Epidermal melanocyte (primary cell): ENCODE measurements around the gene CD300LG.
"Not testable (repeated sequence)": the region's sequence is repeated elsewhere in the genome, so short reads cannot be mapped to it uniquely, and the experiment has no call there.

Experiments
- DNase-seq: peaks from one replicate; pipeline ENCODE4 v3.0.0; 2011; ENCODE audit warnings: low spot score; ENCODE audit not compliant: insufficient read length

CD300LG gene, protein sequence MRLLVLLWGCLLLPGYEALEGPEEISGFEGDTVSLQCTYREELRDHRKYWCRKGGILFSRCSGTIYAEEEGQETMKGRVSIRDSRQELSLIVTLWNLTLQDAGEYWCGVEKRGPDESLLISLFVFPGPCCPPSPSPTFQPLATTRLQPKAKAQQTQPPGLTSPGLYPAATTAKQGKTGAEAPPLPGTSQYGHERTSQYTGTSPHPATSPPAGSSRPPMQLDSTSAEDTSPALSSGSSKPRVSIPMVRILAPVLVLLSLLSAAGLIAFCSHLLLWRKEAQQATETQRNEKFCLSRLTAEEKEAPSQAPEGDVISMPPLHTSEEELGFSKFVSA

DNA sequence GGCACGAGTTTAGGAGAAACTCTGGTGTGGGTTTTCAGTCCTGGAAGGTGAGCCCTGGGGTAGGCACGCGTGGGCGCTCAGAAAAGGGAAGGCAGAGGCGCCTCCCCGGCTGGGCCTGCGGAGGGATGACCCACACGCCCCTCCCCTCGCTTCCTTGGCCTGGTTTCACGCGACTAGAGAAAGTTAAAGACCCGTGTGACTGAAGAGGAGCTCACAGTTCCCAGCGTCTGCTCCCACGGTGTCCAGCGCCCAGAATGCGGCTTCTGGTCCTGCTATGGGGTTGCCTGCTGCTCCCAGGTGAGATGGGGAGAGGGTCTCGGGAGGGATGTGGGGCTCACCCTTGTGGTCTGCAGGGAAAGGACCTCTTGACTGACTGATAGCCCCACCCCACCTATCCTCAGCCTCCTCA, at the start of gene CD300LG:
CD300LG (plus strand) TSS at position 214 of the 409 bp plus-strand sequence; CDS start at position 255, 41 bp downstream.
- peak; percentile 12 for DNase-seq

DNA sequence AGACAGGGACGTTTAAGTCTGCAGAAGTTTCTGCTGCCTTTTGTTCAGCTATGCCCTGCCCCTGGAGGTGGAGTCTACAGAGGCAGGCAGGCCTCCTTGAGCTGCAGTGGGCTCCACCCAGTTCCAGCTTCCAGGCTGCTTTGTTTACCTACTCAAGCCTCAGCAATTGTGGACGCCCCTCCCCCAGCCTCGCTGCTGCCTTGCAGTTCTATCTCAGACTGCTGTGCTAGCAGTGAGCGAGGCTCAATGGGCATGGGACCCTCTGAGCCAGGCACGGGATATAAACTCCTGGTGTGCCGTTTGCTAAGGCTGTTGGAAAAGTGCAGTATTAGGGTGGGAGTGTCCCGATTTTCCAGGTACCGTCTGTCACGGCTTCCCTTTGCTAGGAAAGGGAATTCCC, 49.0 kb upstream of the CD300LG start:
- DNase-seq: not testable (repeated sequence)

DNA sequence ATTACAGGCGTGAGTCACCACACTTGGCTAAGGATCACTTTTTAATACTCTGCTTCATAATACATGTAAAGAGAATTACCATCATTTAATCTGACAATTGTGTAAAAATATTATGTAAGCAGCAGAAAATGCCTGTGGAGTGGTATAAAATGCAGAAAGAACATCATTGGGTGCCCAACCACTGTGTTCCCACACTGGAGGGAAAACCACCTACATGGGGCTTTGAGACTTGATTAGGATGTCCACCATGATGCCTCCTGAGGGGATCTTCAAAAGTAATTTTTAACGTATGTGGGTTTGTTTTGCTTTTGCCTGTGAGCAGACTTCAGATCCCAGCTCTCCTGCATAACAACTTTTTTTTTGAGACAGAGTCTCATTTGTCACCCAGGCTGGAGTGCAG, 47.9 kb upstream of the CD300LG start:
- DNase-seq: no peak

DNA sequence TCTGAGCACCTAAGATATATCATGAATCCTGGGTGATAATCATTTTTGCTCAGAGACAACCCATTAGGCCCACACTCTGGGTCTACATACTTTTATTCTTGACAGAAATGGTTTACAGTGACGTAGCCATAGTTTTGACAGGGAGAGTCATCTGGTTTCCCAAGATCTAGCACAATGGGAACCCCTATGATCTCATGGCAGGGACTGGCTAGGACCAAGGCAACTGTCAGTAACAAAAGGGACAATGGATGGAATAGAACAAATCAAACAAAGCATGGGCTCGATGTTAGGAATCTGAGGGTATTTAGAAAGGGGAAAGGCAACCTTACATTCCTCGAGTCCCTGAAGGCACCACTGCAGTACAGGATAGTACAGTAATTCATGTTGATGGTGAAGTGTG, 46.2 kb upstream of the CD300LG start:
- no peak for DNase-seq

DNA sequence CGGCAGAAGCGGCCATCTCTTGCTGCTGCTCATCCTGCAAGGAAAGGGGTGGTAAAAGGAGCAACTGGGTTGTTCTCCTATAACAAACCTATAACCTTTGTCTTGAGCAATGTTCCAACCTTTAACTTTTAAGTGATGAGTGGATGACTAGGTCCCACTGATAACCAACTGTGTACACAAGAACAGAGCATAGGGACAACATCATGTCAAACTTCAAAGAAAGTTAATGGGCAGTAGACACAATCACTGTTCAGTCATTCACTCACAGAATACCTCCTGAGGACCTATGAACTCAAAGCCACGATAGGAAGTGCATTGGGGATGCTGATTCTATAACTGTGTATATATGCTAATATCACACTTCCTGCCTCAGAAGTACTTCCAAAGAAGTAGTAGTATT, 45.1 kb upstream of the CD300LG start:
- DNase-seq: no peak

DNA sequence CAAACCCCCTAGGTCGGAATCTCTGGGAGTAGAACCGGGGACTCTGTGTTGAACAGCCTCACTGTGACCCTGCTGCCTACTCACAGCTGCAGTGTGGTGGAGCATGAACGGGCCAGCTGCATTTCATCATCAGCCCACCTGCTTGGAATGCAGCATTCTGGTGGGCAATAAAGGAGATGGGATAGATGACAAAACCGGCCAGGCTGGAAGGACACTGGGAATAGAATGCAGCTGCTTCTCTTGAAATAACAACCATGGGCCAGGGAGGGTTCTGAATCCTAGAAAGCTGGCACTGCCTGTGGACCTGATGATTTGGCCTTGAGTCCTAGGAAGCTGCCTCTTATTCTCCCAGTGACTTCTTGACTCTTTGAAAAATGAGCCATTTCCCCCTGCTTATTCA, 43.2 kb upstream of the CD300LG start:
- DNase-seq: no peak

DNA sequence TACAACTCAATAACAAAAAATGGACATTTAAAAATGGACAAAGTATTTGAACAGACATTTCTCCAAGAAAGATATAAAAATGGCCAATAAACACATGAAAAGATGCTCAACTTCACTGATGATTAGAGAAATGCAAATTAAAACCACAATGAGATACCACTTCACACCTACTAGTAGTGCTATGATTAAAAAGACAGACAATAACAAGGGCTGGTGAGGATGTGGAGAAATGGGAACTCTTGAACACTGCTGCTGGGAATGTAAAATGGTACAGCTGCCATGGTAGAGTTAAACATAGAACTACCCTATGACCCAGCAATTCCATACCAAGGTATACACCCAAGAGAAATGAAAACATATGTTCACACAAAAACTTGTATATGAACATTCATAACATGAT, 41.9 kb upstream of the CD300LG start:
- DNase-seq: no peak

DNA sequence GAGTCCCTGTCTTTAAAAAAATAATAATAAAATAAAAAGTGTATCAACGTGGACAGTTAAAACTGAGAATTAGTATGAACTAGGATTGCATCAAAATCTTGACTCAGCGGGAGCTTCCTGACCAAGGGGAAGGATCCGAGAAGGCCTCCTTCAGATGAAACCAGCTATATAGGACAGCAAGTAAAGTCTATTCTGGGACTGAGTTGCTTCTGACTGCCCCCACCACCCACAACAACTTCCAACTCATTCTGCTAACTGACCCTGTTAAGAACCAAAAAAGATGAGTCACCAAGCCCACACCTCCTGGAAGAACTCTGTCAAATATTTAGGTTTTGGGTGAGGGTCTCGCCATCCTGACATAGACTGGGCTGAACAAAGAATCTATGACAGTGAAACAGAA, 38.9 kb upstream of the CD300LG start:
- DNase-seq: no peak

DNA sequence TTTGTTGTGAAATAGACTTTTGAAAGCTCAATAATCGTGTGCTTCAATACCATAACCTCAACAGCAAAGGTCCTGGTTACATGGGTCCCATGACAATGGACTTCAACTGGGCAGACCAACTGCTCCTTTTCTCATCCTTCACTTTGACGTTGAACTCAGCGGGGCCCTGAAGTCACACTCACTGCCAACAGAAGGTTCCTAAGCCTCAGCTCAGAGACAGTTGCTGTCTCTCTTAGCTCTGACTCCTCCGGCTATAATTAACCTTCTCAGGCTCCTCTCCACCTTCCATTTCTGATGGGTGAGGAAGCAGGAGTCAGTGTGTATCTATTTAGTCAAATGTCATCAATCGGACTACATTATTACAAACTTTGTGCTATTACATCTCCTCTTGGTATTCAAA, 37.9 kb upstream of the CD300LG start:
- no peak for DNase-seq

DNA sequence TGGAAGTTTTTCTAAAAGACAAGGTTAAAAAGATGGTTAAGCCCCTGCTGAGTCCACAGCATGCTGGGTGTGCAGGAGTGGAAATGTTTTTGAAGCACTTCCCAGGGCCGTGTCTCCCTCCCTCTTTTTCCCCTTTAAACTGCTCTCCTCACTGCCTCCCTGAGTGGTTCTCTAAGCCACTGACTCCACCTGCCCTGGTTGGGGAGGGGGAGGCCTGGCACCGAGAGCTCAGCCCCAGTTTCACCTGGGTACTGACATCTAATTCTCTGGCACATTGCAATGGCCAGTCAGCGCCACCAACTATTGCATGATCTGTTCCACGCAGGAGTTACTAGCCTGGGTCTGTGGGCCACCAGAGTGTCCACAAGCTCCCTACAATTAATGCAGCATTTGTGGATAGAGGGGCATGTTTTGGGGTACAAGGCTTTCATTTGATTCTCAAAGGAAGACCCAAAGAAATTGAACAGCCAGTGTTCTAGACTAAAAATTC, 36.7 kb upstream of the CD300LG start:
- DNase-seq: no peak

DNA sequence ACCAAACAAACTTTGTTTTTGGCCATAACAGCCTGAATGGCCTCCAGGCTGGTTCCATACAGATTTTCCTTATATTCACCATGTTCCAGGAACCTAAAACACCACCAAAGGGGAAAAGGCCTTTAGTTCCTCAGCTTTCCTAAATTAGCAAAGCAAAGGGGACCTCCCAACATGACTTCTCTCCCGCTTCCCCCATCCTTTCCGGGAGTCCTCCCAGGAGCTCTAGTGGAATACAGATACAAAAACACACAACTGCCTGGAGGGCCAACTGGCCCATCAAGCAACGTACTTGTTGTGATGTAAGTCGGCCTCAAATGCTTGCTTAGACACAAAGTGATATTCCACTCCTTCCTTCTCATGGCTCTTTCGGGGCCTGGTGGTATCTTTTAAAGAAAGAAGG, 36.2 kb upstream of the CD300LG start:
- peak; percentile 7 for DNase-seq

DNA sequence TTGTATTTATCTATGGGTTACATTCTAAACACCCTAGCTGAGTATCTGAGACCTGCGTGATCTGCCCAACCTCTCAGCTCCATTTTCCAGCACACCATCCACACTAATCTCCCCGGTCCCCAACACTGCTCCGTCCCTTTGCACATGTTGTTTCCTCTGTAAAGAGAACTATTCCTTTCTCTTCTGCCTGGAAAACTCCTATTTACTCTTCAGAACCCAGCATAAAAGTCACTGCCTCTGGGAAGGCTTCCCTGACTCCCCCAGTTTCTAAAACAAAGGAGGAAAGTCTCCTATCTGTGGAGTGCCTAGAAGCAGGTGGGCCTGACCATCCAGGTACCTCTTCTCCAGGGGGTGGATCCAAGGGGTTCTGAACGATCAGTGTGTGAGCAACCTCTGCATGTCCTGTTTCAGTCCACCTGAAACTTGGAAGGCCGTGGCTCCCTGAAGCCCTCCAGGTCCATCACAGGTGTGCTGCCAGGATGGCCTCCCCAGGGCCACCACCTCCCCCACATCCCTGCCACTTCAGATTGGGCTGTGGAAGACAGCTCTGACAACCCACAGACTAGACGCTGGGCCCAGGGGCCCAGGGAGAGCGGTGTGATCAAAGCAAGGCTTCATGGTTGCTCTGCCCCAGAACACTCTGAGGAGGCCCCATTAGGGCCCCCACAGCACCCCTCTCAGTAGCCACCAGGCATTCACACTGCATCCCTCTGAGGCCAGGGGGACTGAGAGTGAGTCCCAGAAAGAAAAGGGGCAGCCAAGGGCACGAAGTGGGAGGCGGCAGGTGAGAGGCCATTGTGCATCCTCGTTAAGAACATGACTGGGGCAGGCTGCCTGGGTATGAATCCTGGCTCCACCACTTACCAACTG, 34.3 kb upstream of the CD300LG start:
- DNase-seq: no peak

DNA sequence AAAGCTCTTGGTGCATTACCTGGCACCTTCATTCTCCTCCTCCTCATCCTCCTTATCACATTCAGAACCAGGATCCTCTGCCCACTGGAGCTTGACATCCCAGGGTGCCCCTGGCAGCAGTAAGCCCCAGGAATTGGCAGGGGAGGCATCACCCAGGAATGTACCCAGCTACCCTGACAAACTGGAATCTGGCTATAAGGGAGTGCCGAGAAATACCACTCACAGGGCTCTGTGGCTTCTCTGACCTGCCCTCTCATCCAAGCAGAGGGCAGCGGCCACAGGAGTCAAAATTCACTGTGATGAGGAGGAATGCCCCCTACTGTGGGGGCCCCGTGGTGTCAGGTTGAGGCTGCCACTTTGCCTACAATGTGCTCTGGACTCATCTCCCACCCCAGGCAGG, 33.6 kb upstream of the CD300LG start:
- no peak for DNase-seq

DNA sequence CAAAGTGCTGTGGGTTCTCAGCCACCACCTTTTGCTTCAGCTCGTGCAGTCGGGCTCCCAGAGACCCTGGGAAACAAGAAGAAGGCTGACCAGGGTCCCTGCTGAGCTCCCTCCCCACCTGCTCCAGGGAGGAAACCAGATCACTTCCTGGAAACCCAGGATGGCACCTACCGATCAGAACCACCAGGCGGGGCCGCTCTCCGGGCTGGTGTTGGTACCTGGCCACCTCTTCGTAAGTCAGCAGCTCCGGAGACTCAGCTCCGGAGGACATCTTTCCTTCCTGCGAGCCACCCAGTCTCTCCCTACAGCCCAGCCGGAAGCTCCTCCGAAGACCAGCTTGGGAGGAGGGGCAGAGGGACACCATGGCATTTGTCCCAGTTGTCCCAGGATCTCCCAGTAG, 33.0 kb upstream of the CD300LG start:
- DNase-seq: peak; percentile 13

DNA sequence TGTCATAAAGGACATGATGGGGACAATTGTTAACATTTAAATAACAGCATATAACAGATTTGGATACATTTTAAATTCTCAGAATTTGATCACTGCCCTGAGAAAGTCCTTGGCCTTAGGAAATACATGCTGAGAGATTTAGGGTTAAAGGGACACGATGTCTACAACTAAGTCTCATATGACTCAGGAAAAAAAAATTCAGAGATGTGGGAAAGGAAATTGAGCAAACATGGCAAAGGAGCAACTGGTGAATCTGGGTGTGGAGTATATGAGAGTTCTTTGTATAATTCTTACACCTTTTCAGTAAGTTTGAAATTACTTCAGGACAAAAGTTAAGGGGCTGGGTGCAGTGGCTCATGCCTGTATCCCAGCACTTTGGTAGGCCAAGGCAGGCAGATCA, 32.3 kb upstream of the CD300LG start:
- peak; percentile 37 for DNase-seq

DNA sequence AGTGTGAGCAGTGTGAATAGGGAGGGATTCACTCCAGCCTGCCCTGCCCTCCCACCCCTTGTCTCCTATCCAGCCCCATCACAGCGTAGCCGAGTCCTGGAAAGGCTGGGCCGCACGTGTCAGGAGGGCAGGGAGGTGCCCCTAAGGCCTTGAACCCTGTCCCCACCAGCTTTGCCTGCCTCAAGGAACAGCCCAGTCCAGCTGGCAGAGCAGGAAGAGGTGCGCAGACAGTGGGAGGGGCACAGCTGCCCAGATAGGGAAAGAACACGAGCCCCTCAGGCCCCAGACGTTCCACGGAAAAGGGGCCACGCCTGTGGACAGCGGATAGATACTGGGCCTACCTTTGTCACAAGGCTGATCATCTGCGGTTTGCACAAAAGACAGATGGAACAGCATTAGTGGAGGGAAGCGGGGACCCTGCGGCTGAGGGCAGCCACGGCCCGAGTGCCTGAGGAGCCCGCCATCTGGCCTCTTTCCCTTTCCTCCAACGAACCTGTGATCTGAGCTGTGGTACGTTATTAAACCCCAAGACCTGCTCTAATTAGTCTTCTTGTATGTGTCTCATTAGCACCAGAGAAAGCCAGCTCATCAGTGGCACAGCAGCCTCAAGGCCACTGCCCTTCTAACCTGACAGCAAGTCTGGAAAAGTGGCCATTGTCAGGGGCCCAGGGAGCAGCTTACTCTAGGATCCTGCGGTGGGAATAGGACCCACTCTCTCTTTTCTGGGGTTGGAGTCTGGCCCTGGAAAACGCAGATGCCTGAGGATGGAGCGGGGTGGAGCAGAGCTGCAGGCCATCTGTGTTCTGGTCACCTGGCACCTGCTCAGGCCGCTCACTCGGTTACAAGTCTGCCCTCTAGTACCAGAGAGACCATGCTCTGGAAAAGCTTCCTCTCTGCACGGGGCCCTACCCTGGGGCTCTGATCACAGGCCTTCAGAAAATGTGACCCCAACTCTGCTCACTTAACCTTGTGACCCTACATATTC, 30.3 kb upstream of the CD300LG start:
- DNase-seq: no peak

DNA sequence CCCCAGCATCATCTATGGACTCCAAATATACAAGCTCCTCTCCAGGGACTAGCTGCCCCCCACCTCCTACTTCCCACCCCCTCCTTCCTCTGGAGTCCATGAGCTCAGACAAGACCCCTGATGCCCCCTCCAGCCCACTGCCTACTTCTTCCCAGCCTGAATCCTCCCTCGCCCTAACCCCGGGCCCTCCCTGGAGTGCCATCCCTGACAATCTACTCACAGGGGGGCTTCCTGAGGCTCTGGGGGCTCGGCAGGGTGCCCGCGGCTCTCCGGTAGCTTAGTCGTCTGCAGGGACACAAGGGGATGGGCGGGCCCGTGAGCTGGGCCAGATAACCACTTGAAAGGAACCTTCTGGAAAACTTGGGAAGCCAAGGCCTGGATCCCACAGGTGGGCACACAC, 29.1 kb upstream of the CD300LG start:
- peak; percentile 7 for DNase-seq

DNA sequence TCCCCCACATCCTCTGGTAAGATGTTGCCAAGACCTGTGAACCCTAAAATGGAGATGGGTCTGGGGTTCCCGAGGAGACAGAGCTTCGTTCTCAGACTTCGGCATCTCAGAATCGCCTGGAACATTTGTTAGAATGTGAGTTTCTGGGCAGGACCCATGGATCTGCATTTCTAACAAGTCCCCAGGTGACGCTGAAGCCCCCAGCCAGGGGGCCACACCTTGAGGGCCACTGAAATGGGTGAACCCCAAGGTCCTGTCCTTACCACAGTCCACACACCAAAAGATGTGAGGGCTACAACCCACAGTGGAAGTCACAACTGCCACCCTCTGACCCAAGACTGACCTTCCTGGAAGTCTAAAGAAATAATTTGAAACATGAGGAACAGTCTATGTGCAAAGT, 28.0 kb upstream of the CD300LG start:
- DNase-seq: peak; percentile 6

DNA sequence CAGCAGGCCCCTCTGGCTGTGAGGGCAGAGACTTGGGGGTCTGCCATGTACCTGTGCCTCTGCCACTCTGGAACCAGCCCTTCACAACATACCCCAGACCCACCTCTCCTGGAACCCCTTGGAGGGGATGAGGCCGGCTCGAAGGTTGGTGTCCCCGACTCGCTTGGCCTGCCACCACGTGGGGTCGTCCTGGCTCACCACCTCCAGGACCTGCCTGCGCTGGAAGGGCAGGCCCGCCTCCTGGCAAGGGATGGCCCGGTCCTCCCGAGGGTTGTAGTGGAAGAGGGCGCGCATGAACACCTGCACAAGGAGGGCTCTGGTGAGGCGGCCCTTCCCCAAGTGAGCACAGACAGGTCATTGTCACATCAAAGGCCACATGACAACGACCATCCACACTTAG, 26.2 kb upstream of the CD300LG start:
- DNase-seq: peak; percentile 9

DNA sequence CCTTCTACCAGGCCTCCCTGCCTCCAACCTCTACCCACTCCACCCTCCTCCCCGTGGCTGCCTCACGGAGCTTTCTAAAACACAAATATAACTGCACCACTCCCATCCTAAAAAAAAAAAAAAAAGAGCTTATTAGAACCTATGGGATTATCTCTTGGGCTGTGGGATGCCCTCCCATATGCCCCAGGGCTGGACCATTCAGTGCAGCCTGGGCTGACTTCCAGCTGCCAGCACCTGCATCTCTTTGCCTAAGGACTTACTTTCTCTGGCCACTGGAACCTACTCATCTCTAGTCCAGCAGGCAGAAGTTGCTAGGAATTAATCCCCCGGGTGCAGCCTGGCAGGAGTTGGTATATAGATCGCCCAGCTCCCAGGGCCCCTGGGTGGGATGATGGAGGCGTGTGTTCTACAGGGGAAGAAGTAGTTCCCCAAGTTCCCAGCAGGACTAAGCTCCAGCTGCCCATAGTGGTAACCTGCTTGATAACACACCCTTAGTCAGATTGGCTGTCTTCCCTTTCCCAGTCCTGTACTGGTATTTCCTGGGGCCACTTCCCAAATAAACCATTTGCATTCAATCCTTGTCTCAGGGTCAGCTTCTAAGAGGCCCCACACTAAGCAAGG, 24.3 kb upstream of the CD300LG start:
- DNase-seq: peak; percentile 9
